Medulla oblongata (tissue), 1 donor: ENCODE results near the gene GATA3.

Experiments
- DNase-seq: peaks from one replicate; pipeline ENCODE4 v3.0.0-alpha.2; 2015; ENCODE audit errors: extremely low spot score

GATA3 gene

DNA sequence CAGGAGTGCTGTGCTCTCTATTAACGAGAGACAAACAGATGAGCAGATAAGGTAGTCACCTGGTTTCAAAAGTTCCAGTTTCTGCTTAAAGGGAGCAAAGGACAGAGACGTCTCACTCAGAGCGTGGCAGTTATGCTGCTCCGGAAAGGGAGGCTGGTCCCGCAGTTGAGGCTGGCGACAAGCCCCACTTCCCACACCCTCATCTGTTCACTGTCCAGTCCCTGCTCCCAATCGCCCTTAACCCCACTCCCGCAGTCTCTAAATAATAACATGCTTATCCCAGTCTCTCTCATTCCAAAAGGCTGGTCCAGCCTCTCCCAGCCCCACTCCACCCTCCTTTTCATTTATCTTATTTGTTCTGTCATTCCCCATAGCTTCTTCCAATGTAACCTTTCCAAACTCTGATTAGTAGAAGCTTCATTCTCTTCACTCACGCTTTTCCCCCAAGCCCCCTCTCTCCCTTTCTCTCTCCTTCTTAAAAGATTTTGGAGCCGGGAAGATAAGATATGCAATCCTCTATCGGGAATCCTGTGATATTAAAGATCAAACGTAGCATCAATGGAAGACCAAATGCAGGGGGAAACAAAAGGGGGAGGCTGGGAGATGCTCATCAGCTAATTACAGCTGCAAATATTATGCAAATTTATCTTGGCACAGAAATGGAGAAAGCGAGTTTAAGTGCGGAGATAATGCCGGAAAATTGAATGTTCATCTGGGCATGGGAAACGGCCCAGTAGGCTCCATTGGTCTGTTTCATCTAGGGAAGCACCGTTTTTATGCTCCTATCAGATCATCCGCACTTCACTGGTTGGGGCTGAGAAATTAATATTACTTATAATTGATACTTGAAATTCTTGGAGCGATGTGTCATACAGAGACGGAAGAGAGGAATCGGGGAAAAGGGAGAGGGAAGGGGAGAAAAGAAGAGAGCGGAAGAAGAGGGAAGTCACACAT lies 16.3 kb upstream of the GATA3 start:
- DNase-seq = no peak

- DNase-seq = no peak
These were observed 15.1 kb upstream of the GATA3 start for GRCh38 chr10:8039321-8039881.

DNA sequence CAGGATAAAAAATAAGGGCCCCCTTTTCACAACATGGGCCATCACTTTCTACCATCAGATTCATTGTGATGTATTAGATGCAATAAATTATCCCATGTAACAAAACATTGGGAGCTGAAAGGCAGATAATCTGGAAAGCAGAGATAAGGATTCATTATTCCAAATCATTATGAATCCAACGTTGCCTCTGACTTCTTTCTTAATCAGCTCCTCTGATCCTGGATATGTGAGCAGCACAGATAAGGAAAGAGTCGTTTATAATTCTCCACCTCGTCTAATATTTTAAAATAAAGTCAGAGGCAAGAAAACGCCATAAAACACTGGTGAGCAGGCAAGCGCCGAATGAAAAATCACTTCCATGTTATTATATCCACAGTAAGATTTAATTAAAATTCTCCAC lies 13.8 kb upstream of the GATA3 start:
- no peak for DNase-seq

- no peak for DNase-seq
These were observed 13.1 kb upstream of the GATA3 start for GRCh38 chr10:8041284-8041991.

GRCh38 chr10:8041992-8042720 lies 12.3 kb upstream of the GATA3 start:
- no peak for DNase-seq

DNA sequence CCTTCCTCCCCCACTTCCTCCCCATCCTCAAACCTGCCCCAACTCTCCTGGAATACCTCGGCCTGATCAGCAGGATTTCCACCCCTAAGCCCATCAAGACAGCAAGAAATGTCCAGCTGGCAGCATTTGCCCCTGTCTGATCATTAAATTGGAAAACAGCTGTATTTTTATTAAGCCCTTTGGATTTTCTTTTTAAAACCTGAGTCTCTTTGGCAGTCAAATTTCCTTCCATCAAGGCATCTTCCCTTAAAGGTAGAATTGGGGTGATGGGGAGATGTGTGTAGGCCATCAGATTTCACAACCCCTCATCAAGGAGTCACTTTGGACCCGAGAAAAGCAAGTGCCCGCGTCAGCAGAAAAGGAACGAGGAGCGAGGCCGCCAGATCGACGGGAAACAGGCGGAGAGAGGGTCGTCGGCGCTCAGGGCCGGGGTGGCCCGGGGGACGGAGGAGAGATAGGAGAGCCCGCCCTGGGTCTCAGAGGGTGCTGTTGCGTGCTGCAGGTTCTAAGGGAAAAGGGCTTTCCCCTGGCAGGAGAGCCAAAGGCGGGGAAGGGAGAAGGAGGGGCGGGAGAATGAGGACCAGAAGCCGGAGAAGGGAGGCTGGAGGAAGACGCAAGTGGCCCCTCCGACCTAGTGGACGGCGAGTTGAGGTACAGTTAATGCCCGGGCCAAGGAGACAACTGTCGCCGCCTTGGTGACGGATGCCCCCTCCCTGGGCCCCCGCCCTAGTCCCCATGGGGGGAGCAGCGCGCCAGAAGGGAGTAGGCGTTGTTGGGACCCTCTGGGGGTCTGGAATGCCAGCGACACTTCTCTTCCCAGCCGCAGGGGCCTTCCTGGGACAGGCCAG lies 11.5 kb upstream of the GATA3 start:
- DNase-seq = no peak

DNA sequence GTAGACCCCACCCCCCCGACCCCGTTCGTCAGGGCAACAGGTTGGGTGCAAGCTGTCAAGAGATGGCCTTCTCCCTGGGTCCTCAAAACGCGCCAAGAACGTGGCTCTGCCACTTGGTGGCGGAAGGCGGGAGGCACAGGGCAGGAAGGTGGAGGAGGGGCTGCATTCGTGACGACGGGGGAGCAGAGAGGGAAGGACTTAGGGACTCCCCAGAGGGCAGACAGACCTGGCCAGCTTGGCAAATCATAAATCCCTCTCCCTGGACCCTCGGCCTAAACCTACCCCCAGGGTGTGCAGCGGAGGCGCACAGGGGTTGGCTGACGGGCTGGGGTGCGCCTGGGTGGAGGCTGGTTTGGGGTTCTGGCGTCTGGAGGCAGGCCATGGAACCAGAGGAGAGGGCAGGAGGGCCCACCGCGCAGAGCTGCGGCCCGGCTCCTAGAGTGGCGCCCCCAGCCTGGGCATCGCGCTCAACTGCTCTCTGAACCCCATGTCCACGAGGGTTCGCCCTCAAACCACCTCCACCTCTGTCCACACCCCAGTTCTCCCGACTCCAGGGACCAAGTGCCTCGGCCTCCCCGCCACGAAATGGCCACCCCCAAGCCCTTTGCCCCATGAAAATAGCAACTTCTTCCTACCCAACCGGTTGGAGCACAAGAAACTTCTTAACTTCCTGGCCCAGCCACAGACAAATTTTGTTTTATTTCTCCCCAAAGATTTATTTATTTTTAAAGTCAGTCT lies 10.8 kb upstream of the GATA3 start:
- DNase-seq = no peak

DNA sequence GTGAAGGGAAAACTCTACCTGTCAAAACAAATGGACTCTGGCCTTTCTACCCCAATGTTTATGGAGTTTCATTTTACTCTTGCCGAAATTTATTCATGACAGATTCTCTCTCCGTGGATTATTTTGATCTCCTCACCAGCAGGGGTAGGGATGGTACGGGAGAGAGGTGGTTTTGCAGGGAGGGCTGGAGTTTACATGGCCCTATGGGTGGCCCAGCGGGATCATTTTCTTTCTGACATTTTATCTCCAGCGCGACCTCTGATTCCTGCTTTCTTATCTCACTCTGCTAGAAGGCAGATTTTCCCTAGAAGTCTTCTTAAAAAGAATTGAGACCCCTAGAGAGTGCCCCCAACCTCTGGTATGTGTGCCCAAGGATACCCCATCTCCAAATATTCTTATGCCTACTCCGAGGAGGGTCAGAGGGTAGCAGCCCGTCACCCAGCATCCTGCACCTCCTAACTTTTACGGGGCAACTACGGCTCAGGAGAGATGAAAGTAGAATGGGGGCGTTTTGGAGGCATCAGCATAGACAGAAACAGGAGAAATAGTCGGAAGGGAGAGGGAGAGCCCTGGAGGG lies 10.1 kb upstream of the GATA3 start:
- DNase-seq = no peak

DNA sequence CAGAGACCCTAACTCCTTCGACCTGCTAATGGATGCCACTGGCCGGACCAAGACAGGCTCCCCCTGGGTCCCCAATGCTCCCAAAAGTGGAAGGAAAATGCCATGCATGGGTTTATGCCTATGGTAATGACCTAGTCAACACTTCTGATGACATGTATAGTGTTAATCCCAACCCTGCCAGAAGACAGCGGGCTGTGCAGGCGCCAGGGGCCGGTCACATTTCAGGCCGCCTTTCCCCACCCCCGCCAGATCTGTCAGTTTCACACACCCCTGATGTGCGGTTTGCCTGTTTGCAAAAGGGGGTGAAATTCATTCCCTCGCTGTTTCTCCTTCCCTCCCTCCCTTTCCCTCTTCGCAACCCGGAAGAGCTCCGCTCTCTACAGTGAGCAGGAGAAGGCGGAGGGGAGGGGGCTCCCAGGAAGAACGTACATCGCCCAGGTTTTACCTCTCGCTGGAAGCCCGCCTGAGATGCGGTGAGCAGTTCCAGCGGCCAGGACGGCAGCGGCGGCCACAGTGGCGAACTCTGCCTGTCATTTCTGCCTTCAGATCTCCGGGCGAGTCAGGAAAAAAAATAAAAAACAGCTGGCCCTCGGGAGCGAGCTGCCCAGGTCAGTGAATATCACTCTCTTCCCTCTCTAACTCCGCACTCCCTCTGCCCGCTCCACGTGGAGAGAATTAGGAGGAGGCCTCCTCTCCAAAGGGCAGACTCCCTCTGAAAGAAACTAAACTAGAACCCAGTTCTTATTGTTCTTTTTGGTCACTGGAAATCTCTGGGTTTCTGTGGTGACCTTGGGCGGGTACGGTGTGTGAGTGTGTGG lies 9.4 kb upstream of the GATA3 start:
- no peak for DNase-seq

GRCh38 chr10:8045726-8046494 lies 8.6 kb upstream of the GATA3 start:
- DNase-seq = no peak

- no peak for DNase-seq
These were observed 6.8 kb upstream of the GATA3 start for GRCh38 chr10:8047452-8048280.

GRCh38 chr10:8048281-8049008 lies 6.0 kb upstream of the GATA3 start:
- DNase-seq = no peak

- no peak for DNase-seq
These were observed 5.2 kb upstream of the GATA3 start for GRCh38 chr10:8049045-8049864.

DNA sequence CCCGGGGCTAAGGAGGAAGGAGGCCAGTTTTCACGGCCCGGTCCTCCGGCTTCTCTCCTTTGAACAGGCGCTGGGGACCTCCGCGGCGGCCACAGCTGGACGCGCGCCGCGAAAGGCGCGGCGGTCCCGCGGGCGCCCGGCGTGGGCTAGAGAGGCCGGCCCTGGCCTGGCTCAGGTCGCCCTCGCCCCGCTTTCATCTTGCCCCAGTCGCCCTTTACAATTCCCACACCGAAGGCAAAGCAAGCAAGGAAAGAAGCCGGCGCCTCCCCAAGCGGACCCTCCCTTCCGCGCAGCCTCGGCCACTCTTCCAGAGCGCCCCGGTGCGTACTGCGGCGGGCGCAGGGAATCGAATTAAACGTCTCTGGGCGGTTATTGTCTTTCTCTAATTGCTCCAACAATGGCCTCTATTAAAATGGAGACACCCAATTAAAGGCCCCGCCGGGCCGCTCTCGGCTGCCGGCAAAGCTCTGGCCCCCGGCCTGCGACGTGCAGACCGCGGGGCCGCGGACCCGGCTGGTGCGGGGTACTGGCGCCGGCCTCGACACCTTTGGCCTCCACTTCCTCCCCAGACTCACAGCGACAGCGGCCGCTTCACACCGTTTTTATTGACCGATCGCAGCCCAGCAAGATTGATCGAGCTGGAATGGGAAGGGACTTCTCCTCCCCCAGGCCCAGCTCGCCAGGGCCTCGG lies 4.5 kb upstream of the GATA3 start:
- no peak for DNase-seq

GRCh38 chr10:8050556-8051108 lies 3.9 kb upstream of the GATA3 start:
- DNase-seq = no peak
